Measurements from ENCODE around the gene APBB3.
"Not testable (repeated sequence)": the region's sequence is repeated elsewhere in the genome, so short reads cannot be mapped to it uniquely, and the experiment has no call there.

Gene APBB3

DNA sequence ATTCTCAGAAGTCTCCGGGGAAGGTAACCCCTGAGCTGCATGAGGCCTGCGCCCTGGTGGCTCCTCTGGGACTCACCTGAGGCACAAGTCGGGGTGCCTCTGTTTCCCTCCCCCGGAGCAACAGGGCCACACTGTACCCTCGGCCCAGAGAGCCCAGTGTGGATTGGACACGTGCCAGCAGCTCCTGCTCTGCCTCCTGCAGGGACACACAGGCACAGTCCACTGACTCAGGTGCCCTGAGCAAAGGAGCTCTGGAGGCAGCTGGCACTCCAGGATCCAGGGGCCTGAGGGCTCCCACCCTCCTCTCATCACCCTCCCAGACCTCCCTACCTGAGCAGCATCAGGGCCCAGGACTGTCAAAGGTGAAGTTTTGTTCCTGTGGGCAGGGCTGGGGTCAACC is 29.8 kb upstream of the APBB3 start:
- no peak for DNase-seq (ENCODE audit: low read depth)
- H3K4me3 ChIP-seq (replicated peaks; ENCODE audit: low read depth, low read length) = no peak overlapping the region
- TF ChIP-seq CTCF (IDR thresholded peaks at IDR 0.05; ENCODE audit: low read length, missing control alignments) = no peak

DNA sequence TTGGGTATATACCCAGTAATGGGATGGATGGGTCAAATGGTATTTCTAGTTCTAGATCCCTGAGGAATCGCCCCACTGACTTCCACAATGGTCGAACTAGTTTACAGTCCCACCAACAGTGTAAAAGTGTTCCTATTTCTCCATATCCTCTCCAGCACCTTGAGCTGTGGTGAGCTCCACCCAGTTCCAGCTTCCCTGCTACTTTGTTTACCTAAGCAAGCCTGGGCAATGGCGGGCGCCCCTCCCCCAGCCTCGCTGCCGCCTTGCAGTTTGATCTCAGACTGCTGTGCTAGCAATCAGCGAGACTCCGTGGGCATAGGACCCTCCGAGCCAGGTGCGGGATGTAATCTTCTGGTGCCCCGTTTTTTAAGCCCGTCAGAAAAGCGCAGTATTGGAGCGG is 28.7 kb upstream of the APBB3 start:
- not testable (repeated sequence) for H3K4me3 ChIP-seq (replicated peaks; ENCODE audit: low read depth, low read length); DNase-seq (ENCODE audit: low read depth)

GRCh38 chr5:140591747-140592372 is 27.5 kb upstream of the APBB3 start:
- peak; percentile 66 for DNase-seq (ENCODE audit: low read depth)
- TF ChIP-seq CTCF (IDR thresholded peaks at IDR 0.05; ENCODE audit: low read length, missing control alignments) = no peak
- H3K4me3 ChIP-seq (replicated peaks; ENCODE audit: low read depth, low read length) = no peak overlapping the region

GRCh38 chr5:140590861-140591260 is 26.5 kb upstream of the APBB3 start:
- DNase-seq (ENCODE audit: low read depth) = no peak
- no peak for TF ChIP-seq CTCF (IDR thresholded peaks at IDR 0.05; ENCODE audit: low read length, missing control alignments)

GRCh38 chr5:140588311-140589070 is 24.1 kb upstream of the APBB3 start:
- DNase-seq (ENCODE audit: low read depth) = peak; percentile 71
- no peak overlapping the region for H3K4me3 ChIP-seq (replicated peaks; ENCODE audit: low read depth, low read length)
- TF ChIP-seq CTCF (IDR thresholded peaks at IDR 0.05; ENCODE audit: low read length, missing control alignments) = no peak

More at GRCh38 chr5:140590861-140591260, 26.5 kb upstream of the APBB3 start:
- H3K4me3 ChIP-seq (replicated peaks; ENCODE audit: low read depth, low read length) = no peak overlapping the region

GRCh38 chr5:140587495-140587894 is 23.1 kb upstream of the APBB3 start:
- TF ChIP-seq CTCF (IDR thresholded peaks at IDR 0.05; ENCODE audit: low read length, missing control alignments) = no peak
- DNase-seq (ENCODE audit: low read depth) = no peak

GRCh38 chr5:140579188-140579747 is 14.9 kb upstream of the APBB3 start:
- not testable (repeated sequence) for DNase-seq (ENCODE audit: low read depth)

More at GRCh38 chr5:140587495-140587894, 23.1 kb upstream of the APBB3 start:
- no peak overlapping the region for H3K4me3 ChIP-seq (replicated peaks; ENCODE audit: low read depth, low read length)

More at GRCh38 chr5:140579188-140579747, 14.9 kb upstream of the APBB3 start:
- H3K4me3 ChIP-seq (replicated peaks; ENCODE audit: low read depth, low read length) = not testable (repeated sequence)

Data from fibroblast of pulmonary artery (primary cell).